Measurements from ENCODE around the gene SEPTIN8. TPM values are rescaled to one million over a fixed set of nuclear protein-coding genes. Genes with fewer than 3 reads are reported as not detected.

Gene SEPTIN8
- total and polyA plus RNA-seq, 2 of the 13 experiments (the other 11 are each of a cell fraction or from before 2014, with no cell fraction given), result 41.4 to 49.9 TPM

- TF ChIP-seq, protein P1, sequence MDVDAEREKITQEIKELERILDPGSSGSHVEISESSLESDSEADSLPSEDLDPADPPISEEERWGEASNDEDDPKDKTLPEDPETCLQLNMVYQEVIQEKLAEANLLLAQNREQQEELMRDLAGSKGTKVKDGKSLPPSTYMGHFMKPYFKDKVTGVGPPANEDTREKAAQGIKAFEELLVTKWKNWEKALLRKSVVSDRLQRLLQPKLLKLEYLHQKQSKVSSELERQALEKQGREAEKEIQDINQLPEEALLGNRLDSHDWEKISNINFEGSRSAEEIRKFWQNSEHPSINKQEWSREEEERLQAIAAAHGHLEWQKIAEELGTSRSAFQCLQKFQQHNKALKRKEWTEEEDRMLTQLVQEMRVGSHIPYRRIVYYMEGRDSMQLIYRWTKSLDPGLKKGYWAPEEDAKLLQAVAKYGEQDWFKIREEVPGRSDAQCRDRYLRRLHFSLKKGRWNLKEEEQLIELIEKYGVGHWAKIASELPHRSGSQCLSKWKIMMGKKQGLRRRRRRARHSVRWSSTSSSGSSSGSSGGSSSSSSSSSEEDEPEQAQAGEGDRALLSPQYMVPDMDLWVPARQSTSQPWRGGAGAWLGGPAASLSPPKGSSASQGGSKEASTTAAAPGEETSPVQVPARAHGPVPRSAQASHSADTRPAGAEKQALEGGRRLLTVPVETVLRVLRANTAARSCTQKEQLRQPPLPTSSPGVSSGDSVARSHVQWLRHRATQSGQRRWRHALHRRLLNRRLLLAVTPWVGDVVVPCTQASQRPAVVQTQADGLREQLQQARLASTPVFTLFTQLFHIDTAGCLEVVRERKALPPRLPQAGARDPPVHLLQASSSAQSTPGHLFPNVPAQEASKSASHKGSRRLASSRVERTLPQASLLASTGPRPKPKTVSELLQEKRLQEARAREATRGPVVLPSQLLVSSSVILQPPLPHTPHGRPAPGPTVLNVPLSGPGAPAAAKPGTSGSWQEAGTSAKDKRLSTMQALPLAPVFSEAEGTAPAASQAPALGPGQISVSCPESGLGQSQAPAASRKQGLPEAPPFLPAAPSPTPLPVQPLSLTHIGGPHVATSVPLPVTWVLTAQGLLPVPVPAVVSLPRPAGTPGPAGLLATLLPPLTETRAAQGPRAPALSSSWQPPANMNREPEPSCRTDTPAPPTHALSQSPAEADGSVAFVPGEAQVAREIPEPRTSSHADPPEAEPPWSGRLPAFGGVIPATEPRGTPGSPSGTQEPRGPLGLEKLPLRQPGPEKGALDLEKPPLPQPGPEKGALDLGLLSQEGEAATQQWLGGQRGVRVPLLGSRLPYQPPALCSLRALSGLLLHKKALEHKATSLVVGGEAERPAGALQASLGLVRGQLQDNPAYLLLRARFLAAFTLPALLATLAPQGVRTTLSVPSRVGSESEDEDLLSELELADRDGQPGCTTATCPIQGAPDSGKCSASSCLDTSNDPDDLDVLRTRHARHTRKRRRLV (CRISPR knock-in tag; IDR thresholded peaks at IDR 0.05), result peak; percentile 38; the same call in 1 of the 2 replicates
- TF ChIP-seq, protein P2, sequence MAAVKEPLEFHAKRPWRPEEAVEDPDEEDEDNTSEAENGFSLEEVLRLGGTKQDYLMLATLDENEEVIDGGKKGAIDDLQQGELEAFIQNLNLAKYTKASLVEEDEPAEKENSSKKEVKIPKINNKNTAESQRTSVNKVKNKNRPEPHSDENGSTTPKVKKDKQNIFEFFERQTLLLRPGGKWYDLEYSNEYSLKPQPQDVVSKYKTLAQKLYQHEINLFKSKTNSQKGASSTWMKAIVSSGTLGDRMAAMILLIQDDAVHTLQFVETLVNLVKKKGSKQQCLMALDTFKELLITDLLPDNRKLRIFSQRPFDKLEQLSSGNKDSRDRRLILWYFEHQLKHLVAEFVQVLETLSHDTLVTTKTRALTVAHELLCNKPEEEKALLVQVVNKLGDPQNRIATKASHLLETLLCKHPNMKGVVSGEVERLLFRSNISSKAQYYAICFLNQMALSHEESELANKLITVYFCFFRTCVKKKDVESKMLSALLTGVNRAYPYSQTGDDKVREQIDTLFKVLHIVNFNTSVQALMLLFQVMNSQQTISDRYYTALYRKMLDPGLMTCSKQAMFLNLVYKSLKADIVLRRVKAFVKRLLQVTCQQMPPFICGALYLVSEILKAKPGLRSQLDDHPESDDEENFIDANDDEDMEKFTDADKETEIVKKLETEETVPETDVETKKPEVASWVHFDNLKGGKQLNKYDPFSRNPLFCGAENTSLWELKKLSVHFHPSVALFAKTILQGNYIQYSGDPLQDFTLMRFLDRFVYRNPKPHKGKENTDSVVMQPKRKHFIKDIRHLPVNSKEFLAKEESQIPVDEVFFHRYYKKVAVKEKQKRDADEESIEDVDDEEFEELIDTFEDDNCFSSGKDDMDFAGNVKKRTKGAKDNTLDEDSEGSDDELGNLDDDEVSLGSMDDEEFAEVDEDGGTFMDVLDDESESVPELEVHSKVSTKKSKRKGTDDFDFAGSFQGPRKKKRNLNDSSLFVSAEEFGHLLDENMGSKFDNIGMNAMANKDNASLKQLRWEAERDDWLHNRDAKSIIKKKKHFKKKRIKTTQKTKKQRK (IDR thresholded peaks at IDR 0.05; ENCODE audit: low read length), result no peak
- TF ChIP-seq ZSCAN9 (CRISPR knock-in tag; IDR thresholded peaks at IDR 0.05; ENCODE audit: borderline replicate concordance), result 0 out of 2 replicates have a peak, but pooled peaks have one; percentile 41
- TF ChIP-seq, protein P3, sequence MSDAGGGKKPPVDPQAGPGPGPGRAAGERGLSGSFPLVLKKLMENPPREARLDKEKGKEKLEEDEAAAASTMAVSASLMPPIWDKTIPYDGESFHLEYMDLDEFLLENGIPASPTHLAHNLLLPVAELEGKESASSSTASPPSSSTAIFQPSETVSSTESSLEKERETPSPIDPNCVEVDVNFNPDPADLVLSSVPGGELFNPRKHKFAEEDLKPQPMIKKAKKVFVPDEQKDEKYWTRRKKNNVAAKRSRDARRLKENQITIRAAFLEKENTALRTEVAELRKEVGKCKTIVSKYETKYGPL (CRISPR knock-in tag; IDR thresholded peaks at IDR 0.05), result no peak
- peak; percentile 66; the same call in 1 of the 2 replicates for TF ChIP-seq AHDC1 (CRISPR knock-in tag; IDR thresholded peaks at IDR 0.05; ENCODE audit: borderline replicate concordance)
- peak; percentile 97 for TF ChIP-seq SMC3 (IDR thresholded peaks at IDR 0.05; ENCODE audit: low read length)
- no peak for TF ChIP-seq JDP2 (CRISPR knock-in tag; IDR thresholded peaks at IDR 0.05; ENCODE audit: borderline replicate concordance)
- peak; percentile 81 for TF ChIP-seq RXRA (CRISPR knock-in tag; IDR thresholded peaks at IDR 0.05)
- TF ChIP-seq TCF7 (IDR thresholded peaks at IDR 0.05; ENCODE audit: low read depth), result peak; percentile 59
- TF ChIP-seq YEATS4 (CRISPR knock-in tag; IDR thresholded peaks at IDR 0.05; ENCODE audit: borderline replicate concordance), result peak; percentile 86
- no peak for TF ChIP-seq ZSCAN29 (CRISPR knock-in tag; conservative IDR thresholded peaks at IDR 0.05)
- peak; percentile 70 for TF ChIP-seq POGZ (CRISPR knock-in tag; IDR thresholded peaks at IDR 0.05)
Measured at GRCh38 chr5:132807163-132807838, 30.3 kb upstream of the SEPTIN8 start (continued).

Data from HepG2 (cell line).